K562 (cell line): ENCODE data around the gene GGNBP2. TPM values are rescaled to one million over a fixed set of nuclear protein-coding genes. Genes with fewer than 3 reads are reported as not detected.
A peak's percentile ranks its signal among the peaks of the same experiment; 100 is the strongest.

Experiments used
- ATF4 ChIP-seq: fragments of 450-650 bp; formaldehyde crosslinking; IDR thresholded peaks from 2 replicates; pipeline ENCODE4 v1.4.0; 2022; ENCODE audit warnings: mild to moderate bottlenecking, moderate library complexity
- BRD4 ChIP-seq: fragments of 200-600 bp; sonication (generic); IDR thresholded peaks from 2 replicates; pipeline ENCODE4 v1.6.1; 2017; ENCODE audit warnings: inconsistent platforms
- HDAC2 ChIP-seq: fragments of 450-650 bp; IDR thresholded peaks from 2 replicates; pipeline ENCODE4 v1.6.1; 2016; ENCODE audit warnings: mild to moderate bottlenecking
- HNRNPH1 ChIP-seq: fragments of 200-400 bp; formaldehyde crosslinking; optimal IDR thresholded peaks from 2 replicates; pipeline ENCODE3; 2017; ENCODE audit warnings: low read depth, mild to moderate bottlenecking, low read length, moderate library complexity
- KAT2B ChIP-seq: IDR thresholded peaks from one replicate; pipeline ENCODE4 v1.6.1; 2012; ENCODE audit warnings: low read depth, mild to moderate bottlenecking, control low read depth, inconsistent platforms, low read length, moderate library complexity
- KLF13 ChIP-seq: fragments of 450-650 bp; IDR thresholded peaks from 2 replicates; pipeline ENCODE4 v1.6.1; 2016; ENCODE audit warnings: missing genetic modification characterization, low read depth, mild to moderate bottlenecking, missing compliant biosample characterization, moderate library complexity, borderline replicate concordance
- MEF2A ChIP-seq: IDR thresholded peaks from 2 replicates; pipeline ENCODE4 v1.6.1; 2011; ENCODE audit warnings: low read depth, mild to moderate bottlenecking, low read length, moderate library complexity; ENCODE audit not compliant: control insufficient read depth
- NCOA2 ChIP-seq, 2 experiments: fragments of 450-650 bp; IDR thresholded peaks; 2 replicates each; pipeline ENCODE4 v1.6.1; 2018; ENCODE audit warnings: mild to moderate bottlenecking in 2 of 2, moderate library complexity in 1 of 2; ENCODE audit not compliant: partially characterized antibody in 2 of 2
- NFE2L1 ChIP-seq: fragments of 450-650 bp; IDR thresholded peaks from 2 replicates; pipeline ENCODE4 v1.6.1; 2016; ENCODE audit warnings: missing genetic modification characterization, low read depth, mild to moderate bottlenecking, missing compliant biosample characterization, moderate library complexity, borderline replicate concordance
- NR2C1 ChIP-seq, 2 experiments: fragments of 450-650 bp; IDR thresholded peaks; 2 replicates each; pipeline ENCODE4 v1.6.1; 2017; ENCODE audit warnings: mild to moderate bottlenecking in 2 of 2, antibody characterized with exemption in 1 of 2, inconsistent platforms in 1 of 2, missing compliant biosample characterization in 1 of 2, missing genetic modification characterization in 1 of 2
- POLR2AphosphoS5 ChIP-seq: IDR thresholded peaks from 2 replicates; pipeline ENCODE4 v1.6.1; 2011; ENCODE audit warnings: mild to moderate bottlenecking, low read depth, low read length, moderate library complexity; ENCODE audit not compliant: control insufficient read depth, insufficient read depth
- THRAP3 ChIP-seq: fragments of 450-650 bp; IDR thresholded peaks from 2 replicates; pipeline ENCODE4 v1.6.1; 2016; ENCODE audit warnings: mild to moderate bottlenecking, inconsistent platforms, borderline replicate concordance
- ZBTB8A ChIP-seq: fragments of 450-650 bp; IDR thresholded peaks from 2 replicates; pipeline ENCODE4 v1.6.1; 2018; ENCODE audit warnings: mild to moderate bottlenecking, moderate library complexity; ENCODE audit not compliant: partially characterized antibody
- ZC3H11A ChIP-seq: IDR thresholded peaks from 2 replicates; pipeline ENCODE4 v1.6.1; 2012; ENCODE audit warnings: low read depth, low read length, improper control_type of control experiment
- ZNF121 ChIP-seq: sonication (generic); formaldehyde crosslinking; conservative IDR thresholded peaks from 2 replicates; pipeline ENCODE4 v1.8.0; 2022; ENCODE audit warnings: missing genetic modification reagents
- ZNF140 ChIP-seq: fragments of 250-450 bp; sonication (Bioruptor Pico); IDR thresholded peaks from 2 replicates; pipeline ENCODE4 v1.8.0; 2021; ENCODE audit warnings: moderate library complexity, mild to moderate bottlenecking, inconsistent platforms
- ZNF239 ChIP-seq: fragments of 250-450 bp; sonication (Bioruptor Pico); IDR thresholded peaks from 2 replicates; pipeline ENCODE4 v1.4.0; 2020; ENCODE audit warnings: mild to moderate bottlenecking
- ZNF764 ChIP-seq: fragments of 250-450 bp; sonication (Bioruptor Pico); IDR thresholded peaks from 2 replicates; pipeline ENCODE4 v1.4.0; 2020; ENCODE audit warnings: low read depth, mild to moderate bottlenecking, moderate library complexity
- polyA plus RNA-seq, 8 experiments: library from polyadenylated mRNA; depleted of rRNA in 4 of 8; stranded (reverse) in 5 of 8; unstranded in 3 of 8; fragments of >200 nt; fragmentation: Nextera tagmentation in 2 of 8; fragmentation: Illumina TruSeq in 1 of 8; extraction: Ambion mirVana in 2 of 8; extraction: Trizol in 1 of 8; gene quantifications; 2 replicates each; pipeline versions ENCODE4 v1.2.1 to v1.2.3, GENCODE V29; 2011 to 2014; ENCODE audit warnings: inconsistent platforms in 1 of 8, missing spikeins in 1 of 8
- total RNA-seq, 7 experiments: library from RNA; depleted of rRNA in 6 of 7; stranded (reverse); fragments of >200 nt in 6 of 7; fragmentation: Illumina TruSeq in 2 of 7; extraction: Trizol in 2 of 7; gene quantifications; 2 replicates each; pipeline versions ENCODE4 v1.2.1 to v1.2.3, GENCODE V29; 2011 to 2021; ENCODE audit warnings: low replicate concordance in 1 of 7
- TF ChIP-seq, protein P1 (sequence below): fragments of 250-450 bp; sonication (Bioruptor Pico); IDR thresholded peaks from 2 replicates; pipeline ENCODE4 v1.4.0; 2020; ENCODE audit warnings: mild to moderate bottlenecking, moderate library complexity
- TF ChIP-seq, protein P2 (sequence below): fragments of 200-800 bp; sonication (Bioruptor generic); IDR thresholded peaks from 2 replicates; pipeline ENCODE4 v1.6.1; 2016; ENCODE audit warnings: missing genetic modification characterization, missing compliant biosample characterization

Gene GGNBP2
- total and polyA plus RNA-seq, 9 of the 15 experiments (the other 6 are each of a cell fraction or from before 2014, with no cell fraction given) = 35.7 to 96.6 (median 64.1) TPM

GRCh38 chr17:36535669-36536081, 9.0 kb upstream of the GGNBP2 start (continued):
- TF ChIP-seq MEF2A = no peak
- TF ChIP-seq ZBTB8A = no peak
- no peak; the same call in 1 of the 2 replicates for TF ChIP-seq POLR2AphosphoS5
- no peak for TF ChIP-seq ZNF140 (CRISPR knock-in tag)
- TF ChIP-seq BRD4 = no peak
- no peak for TF ChIP-seq ZNF764 (CRISPR knock-in tag)
- TF ChIP-seq, protein P1, sequence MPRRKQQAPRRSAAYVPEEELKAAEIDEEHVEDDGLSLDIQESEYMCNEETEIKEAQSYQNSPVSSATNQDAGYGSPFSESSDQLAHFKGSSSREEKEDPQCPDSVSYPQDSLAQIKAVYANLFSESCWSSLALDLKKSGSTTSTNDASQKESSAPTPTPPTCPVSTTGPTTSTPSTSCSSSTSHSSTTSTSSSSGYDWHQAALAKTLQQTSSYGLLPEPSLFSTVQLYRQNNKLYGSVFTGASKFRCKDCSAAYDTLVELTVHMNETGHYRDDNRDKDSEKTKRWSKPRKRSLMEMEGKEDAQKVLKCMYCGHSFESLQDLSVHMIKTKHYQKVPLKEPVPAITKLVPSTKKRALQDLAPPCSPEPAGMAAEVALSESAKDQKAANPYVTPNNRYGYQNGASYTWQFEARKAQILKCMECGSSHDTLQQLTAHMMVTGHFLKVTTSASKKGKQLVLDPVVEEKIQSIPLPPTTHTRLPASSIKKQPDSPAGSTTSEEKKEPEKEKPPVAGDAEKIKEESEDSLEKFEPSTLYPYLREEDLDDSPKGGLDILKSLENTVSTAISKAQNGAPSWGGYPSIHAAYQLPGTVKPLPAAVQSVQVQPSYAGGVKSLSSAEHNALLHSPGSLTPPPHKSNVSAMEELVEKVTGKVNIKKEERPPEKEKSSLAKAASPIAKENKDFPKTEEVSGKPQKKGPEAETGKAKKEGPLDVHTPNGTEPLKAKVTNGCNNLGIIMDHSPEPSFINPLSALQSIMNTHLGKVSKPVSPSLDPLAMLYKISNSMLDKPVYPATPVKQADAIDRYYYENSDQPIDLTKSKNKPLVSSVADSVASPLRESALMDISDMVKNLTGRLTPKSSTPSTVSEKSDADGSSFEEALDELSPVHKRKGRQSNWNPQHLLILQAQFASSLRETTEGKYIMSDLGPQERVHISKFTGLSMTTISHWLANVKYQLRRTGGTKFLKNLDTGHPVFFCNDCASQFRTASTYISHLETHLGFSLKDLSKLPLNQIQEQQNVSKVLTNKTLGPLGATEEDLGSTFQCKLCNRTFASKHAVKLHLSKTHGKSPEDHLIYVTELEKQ (CRISPR knock-in tag) = no peak
- no peak for TF ChIP-seq ZC3H11A
- no peak for TF ChIP-seq KLF13 (tag)
- TF ChIP-seq HDAC2 = 0 out of 2 replicates have a peak, but pooled peaks have one; percentile 32
- no peak for TF ChIP-seq NCOA2 (IDR thresholded peaks at IDR 0.05; ENCODE audit: partially characterized antibody in 2 of 2)
- TF ChIP-seq ZNF239 = no peak
- TF ChIP-seq ATF4 (CRISPR knock-in tag) = no peak
- TF ChIP-seq, protein P2, sequence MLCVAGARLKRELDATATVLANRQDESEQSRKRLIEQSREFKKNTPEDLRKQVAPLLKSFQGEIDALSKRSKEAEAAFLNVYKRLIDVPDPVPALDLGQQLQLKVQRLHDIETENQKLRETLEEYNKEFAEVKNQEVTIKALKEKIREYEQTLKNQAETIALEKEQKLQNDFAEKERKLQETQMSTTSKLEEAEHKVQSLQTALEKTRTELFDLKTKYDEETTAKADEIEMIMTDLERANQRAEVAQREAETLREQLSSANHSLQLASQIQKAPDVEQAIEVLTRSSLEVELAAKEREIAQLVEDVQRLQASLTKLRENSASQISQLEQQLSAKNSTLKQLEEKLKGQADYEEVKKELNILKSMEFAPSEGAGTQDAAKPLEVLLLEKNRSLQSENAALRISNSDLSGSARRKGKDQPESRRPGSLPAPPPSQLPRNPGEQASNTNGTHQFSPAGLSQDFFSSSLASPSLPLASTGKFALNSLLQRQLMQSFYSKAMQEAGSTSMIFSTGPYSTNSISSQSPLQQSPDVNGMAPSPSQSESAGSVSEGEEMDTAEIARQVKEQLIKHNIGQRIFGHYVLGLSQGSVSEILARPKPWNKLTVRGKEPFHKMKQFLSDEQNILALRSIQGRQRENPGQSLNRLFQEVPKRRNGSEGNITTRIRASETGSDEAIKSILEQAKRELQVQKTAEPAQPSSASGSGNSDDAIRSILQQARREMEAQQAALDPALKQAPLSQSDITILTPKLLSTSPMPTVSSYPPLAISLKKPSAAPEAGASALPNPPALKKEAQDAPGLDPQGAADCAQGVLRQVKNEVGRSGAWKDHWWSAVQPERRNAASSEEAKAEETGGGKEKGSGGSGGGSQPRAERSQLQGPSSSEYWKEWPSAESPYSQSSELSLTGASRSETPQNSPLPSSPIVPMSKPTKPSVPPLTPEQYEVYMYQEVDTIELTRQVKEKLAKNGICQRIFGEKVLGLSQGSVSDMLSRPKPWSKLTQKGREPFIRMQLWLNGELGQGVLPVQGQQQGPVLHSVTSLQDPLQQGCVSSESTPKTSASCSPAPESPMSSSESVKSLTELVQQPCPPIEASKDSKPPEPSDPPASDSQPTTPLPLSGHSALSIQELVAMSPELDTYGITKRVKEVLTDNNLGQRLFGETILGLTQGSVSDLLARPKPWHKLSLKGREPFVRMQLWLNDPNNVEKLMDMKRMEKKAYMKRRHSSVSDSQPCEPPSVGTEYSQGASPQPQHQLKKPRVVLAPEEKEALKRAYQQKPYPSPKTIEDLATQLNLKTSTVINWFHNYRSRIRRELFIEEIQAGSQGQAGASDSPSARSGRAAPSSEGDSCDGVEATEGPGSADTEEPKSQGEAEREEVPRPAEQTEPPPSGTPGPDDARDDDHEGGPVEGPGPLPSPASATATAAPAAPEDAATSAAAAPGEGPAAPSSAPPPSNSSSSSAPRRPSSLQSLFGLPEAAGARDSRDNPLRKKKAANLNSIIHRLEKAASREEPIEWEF (CRISPR knock-in tag) = no peak
- TF ChIP-seq NFE2L1 (tag) = no peak
- no peak for TF ChIP-seq KAT2B
- no peak for TF ChIP-seq NR2C1 (IDR thresholded peaks at IDR 0.05)
- no peak for TF ChIP-seq NR2C1 (tag; IDR thresholded peaks at IDR 0.05)
- TF ChIP-seq HNRNPH1 = no peak
- no peak for TF ChIP-seq THRAP3
- no peak for TF ChIP-seq ZNF121 (CRISPR knock-in tag)
